GM19025 (cell line): ENCODE results near the gene TNFAIP8L2.

Experiments used
- ATAC-seq: cut with Tn5 transposase; IDR thresholded peaks from one replicate; pipeline ENCODE4 v1.9.1; 2021; ENCODE audit warnings: mild to moderate bottlenecking, low read depth, moderate library complexity; ENCODE audit not compliant: unreplicated experiment

The TNFAIP8L2 gene

DNA sequence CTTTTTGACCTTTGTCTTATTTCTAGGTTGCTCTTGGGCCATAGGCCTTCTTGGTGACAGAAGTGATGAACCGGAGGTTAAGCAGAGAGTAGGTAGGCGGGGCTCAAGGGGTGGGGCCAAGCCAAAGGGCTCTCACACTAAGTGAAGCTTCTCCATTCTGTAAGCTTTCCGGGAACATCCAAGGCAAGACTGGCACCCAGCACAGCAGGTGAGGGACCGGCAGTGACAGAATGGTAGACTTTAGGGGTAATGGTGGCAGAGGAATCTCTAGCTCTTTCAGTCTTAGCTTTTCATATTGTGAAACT, at the start of gene TNFAIP8L2:
Gene TNFAIP8L2 (plus strand): TSS at position 135 of the 305 bp plus-strand sequence. CDS start 2,049 bp downstream, outside the sequence.
- peak; percentile 49 for ATAC-seq

DNA sequence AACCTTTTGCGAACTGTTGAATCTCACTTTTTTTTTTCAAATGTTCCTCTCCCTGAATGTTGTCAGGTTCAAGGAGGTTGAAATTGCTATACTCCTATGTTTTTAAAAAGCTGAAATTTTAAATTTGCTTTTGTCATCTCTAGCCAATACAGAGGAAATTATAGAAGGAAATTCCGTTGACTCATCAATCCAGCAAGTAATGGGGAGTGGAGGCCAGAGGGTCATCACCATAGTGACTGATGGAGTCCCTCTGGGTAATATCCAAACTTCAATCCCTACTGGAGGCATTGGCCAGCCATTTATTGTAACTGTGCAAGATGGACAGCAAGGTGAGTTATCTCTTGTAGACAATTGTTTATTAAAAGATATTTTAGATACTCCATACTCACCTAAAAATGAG, 49.6 kb upstream of the TNFAIP8L2 start:
- no peak for ATAC-seq

DNA sequence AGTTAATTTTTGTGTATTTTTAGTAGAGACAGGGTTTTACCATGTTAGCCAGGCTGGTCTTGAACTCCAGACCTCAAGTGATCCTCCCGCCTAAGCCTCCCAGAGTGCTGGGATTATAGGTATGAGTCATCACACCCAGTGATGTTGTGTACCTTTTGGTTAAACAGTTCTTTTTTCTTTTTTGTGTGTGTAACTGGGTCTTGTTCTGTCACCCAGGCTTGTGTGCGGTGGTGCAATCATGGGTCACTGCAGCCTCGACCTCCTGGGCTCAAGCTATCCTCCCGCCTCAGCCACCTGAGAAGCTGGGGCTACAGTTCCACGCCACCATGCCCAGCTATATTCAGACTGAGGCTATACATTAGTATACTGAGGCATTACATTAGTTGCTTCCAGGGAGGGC, 48.1 kb upstream of the TNFAIP8L2 start:
- no peak for ATAC-seq

DNA sequence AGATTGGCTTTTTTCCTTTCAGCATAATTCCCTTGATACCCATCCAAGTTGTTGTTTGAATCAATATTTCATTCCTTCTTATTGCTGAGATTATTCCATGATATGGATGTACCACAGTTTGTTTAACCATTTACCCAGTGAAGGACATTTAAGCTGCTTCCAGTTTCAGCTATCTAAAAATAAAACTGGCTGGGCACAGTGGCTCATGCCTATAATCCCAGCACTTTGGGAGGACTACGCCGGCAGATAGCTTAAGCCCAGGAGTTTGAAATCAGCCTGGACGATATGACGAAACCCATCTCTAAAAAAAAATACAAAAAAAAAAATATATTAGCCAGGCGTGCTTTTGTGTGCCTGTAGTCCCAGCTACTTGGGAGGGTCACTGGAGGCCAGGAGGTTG, 42.6 kb upstream of the TNFAIP8L2 start:
- ATAC-seq = no peak

DNA sequence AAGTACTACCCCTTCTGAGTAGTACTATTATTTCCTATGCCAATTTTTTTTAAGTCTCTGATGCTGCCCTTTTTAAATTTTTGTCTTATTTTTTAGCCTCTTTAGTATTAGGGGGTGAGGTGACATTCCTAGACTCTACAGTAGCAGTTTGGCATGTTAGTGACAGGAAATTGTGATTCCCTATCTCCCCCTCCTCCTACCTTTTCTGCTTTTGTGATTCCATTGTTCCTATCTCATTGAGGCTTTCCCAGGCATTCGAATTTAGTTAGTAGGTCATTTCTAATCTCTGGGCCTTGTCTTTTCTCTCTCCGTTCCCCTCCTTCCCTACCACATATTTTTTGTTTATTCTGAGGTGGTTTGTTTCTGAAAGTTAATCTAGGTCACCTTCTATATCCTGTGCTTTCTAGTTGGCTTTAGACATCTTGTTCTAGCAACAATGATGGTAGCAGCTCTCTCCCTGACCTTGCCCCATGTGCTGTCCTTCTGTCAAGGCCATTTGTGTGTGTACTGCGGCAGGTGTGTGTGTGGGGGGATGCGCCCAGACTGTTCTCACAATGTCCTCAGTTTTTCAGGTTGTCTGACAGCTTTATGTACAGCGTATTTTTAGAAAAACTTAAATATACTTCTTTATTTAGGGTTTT, 31.6 kb upstream of the TNFAIP8L2 start:
- no peak for ATAC-seq

DNA sequence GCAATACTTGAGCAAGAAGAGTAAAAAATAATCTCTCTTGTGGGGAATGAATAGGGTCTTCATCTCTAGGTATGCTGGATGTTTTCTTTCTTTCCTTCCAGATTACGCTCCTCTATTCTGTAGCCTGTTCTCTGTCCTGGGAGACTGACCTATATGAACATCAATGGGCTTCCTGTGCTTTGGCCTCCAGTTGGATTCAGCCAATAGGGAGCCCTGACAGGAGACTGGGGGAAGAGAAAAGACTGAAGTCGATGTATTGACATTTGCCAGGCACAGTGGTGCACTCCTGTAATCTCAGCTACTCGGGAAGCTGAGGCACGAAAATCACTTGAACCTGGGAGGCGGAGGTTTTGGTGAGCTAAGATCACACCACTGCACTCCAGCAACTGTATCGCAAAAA, 27.6 kb upstream of the TNFAIP8L2 start:
- no peak for ATAC-seq

DNA sequence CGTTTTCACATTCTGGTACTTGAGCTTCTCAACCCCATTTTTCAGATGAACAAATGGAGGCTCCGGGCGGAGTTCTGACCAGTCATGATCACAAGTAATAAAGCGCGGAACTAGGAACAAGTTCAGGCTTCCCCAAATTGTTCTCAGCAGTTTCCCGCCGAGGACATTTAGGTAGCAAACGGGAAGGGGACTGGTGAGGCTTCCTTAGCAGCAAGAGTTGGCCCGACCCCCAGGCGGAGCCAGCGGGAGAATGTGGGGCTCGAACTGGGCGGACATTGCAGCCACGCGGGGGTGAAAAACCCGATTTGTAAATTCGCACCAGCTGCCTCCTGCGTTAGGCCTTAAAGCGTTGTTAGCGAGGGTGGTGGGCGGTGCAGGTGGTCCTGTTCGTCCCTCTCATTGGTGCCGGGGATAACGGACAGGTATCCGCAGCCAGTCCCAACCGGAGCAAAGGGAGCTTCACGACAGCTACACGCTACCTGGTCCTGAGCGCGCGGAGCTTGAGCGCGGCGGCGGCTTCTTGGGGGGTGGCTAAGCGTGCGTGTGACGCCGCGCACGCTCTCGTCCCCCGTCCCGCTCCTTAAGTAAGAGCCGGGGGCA, 25.4 kb upstream of the TNFAIP8L2 start:
- ATAC-seq = peak; percentile 66

DNA sequence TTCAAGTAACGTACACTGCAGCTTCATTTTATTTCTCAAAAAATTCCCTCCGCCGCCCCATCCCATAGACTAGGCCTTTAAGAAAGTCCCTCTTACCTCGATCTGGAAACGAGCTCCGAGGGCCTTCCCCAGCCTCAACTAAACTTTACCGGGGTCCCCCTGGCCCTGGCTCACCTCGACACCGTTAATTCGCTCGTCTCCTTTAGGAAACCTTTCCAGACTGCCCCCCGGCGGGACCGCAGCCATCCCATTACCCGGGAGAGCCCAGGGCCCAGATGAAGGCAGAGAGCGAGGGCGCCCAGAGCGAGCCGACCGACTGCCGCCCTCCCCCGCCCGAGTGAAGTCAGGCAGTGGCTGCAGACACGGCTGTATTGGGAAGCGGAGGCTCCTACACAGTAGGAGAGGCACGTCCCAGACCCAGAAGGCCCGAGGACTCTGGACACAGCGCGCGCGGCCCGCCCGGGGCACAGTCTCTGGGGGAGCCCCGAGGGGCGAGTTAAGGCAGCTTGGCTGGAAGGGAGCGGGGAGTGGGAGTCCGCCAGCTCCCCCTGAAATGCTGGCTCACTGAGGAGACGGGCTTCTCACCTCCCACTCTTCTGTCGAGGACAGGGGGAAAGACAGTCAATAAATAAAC, 24.6 kb upstream of the TNFAIP8L2 start:
- ATAC-seq = no peak

DNA sequence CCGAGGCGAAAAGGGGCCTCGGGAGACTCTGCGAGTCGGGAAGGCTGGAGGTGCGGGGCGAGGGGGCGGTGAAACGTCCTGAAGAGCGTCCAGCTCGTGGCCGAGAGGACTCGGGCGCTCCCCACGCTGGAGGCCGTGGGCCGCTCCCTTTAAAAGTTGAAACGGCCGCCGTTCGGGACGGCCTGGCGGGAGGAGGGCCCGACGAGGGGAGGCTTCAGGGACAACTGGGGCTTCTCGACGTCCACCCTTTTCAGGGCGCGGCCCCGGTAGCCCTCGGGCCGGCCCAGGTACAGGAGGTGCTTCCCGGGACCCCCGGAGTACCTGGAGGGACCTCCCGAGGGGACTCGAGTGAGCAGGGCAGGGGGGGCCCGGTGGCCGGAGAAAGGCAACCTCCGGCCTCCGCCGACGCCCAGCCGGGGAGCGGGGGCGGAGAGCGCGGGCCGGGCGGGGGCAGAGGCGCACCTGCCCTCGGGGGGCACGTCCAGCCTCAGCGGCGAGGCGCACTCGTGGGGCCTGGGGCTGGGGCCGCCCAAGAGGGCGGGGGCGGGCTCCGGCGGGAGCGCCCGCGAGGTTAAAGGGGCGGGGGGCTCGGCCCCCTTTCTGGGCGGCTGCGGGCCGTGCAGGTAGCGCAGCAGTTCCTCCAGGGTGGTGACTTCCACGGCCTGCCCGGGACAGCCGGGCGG, 24.0 kb upstream of the TNFAIP8L2 start:
- ATAC-seq = no peak

DNA sequence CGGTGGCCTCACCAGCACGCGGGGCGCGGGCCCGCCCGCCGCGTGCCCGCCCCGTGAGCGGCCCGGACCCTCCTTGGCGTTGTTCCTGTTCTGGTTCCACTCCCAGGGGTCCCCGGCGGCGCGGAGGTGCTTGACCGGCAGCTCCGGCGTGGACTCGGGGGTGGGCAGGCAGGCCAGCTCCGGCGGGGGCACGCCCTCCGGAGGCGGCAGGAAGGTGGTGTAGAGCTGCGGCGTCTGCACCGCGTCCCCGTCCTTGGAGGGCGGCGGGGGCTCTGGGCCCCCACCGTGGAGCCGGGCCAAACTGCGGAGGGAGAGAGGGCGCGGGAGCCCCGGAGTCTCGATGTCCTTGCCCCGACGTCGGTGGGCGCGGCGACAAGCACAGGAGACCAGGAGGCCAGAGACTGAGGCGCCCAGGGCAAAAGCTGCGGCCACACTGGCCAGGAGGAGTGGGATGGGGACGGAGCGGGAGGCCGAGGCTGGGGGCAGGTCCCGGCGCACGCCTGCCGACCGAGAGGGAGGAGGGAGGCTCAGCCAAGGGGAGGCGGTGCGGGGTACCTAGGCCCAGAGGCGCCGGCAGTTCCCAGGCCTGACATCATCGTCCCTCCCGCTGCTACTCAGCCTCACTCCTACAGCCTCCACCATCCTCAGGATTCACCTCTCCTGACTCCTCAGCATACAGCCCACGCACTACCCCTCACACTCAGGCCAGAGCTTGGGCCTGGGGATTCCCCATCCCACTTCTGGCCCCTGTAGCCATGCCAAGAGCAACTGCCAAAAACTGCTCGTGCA, 23.2 kb upstream of the TNFAIP8L2 start:
- no peak for ATAC-seq

DNA sequence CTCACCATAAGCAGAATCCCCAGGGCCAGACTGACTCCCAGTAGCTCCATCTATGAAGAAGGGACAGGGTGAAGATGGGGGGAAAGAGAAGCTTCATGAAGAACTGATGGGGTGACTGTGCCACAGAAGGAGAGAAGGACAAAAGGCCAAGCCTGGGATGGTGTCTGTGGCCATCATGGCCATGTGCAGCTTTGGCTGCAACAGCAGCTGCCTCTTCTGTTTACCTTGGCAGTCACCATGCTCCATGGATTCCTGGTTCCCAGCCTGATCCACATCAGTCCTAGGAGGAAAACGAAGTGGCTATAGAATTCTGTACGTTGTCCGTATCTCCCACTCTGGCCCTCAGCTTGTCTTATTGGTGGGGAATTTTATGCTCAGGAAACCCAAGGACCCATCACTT, 22.1 kb upstream of the TNFAIP8L2 start:
- ATAC-seq = no peak

DNA sequence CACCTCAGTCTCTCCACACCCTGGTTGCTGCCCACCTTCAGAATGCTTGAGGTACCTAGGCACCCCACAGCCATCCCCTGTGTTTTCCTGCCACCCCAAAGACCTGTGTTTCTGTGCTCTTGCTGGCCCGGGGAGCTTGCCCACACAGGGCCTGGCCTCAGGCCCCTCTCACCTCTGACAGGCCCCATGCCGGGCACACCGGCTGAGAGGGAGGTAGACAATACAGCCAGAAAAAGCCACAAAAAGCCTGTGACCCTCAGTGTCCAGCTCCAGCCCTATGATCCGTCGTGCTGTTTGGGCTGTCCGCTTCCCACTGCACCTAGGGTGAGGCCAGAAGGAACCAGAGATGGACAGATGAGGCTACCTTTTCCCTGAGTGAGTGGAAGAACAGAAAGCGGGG, 21.5 kb upstream of the TNFAIP8L2 start:
- no peak for ATAC-seq

DNA sequence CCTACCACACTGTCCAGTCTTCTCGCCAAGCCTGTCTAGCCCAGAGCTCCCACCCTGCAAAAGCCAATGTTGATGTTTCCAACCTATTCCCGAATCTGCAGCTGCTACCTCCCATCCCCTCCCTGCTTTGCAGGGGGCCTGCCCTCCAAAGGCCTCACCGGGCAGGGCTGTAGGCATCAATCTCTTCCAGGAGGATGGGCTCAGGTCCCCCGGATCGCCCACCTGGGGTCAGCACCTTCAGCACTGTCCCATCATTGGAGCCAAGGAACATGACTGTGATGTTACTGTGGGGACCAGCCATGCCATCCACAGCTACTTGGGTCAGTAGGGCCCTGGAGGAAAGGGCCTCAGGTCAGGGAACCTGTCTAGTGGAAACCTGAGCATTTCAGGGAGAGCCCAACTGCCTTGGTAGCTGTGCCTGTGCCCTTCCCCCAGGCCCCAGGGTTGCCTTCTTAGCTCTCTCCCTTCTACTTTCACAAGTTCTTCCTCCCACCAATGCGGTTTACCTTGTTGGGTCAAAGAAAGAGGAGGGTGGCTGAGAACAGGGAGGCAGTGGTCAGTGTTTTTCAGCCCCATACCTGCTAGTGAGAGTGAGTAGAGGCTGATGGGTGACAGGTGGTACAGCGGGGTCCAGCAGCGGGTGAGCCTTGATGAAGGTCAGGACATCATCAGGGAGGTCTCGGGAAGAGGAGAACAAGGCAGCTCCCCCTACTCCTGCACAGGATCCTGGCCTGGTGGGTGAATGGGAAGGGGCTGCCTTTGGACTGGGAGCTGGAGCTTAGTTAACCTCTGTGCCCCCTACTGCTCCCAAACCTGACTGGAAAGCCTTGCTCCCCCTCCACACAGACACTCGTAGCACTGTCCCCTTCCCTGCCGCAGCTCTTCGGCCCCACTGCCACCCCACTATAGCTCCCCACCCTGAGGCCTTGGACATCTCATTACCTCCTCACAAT, 20.7 kb upstream of the TNFAIP8L2 start:
- no peak for ATAC-seq

DNA sequence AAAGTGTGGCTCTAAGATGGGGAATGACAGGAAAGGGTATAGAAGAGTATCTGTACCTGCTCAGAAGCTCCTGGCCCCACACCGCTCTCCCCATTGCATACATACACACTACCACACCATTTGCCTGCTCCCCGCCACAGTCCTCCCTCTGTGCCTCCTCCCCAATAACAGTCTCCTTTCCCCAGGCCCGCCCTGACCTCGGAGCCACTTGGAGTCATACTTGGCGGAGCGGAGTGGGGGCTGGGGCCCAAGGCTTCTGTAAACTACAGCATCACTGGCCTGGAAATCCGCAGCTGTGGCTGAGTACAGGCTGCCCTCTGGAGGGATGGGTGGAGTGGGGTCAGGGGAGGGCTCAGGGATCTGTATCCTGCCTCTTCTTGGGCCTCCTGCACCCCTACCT, 18.7 kb upstream of the TNFAIP8L2 start:
- ATAC-seq = no peak

DNA sequence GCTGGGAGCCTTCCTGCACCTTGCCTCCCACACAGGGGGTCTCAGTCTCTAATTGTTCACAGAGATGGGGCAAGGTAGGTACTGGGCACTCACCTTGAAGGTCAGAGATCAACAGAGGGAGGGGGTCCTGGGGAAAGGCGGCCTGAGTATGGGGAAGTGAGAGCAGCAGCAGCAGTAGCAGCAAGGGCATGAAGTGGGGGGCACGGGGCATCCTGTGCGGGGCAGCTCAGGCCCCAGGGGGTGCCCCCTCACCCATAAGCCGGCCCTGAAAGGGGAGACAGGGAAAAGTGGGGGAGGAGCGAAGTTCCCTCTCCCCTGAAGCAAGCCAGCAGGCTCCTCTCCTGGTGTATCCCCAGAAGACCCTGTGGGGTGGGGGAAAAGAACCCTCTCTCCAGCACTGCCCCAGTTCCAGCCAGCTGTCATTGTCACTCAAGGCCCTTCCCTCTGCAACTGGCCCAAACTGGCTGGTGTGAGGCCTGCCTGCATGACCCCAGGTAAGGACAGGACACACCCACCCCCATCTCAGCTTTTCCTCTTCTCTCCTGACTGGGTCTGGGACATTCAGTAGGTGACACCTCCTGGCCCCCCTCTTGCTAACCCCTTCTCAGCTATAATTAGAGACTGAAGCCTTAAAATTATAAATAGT, 13.9 kb upstream of the TNFAIP8L2 start:
- no peak for ATAC-seq

DNA sequence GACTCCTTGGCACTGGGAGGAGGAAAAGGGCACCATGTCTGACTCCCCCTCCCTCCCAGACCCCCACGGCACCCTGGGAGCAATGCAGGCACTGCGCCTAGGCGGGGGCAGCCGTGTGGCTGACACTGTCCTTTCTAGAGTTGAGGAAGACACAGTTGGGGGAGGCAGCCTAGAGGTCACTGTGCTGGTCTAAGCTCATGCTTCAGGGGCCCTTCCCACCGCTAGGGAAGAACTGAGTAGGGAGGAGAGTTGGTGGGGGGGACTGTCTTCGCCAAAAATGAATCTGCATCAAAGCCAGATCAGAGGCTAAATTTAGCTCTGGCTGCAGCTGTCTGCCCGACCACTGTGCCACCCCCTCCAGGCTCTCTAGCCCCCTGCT, 13.4 kb upstream of the TNFAIP8L2 start:
- ATAC-seq = no peak

DNA sequence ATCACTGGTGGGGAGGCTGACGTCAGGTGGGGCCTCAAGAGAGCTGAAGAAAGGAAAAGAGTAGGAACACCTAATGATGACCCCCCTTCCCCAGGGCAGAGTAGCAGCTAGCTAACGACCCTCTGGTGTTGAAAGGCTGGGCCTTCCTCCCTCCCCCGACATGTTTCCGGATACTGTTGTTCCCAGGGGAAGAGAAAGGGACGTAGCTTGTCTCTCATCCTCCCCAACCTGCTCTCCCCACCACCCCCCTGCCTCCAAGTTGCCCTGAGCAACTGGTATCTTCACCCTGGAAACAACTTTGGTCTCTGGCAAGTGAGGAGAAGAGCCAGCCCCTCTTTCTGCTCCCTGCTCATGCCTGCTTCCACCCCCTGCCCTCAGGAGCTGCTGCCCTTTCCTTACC, 12.5 kb upstream of the TNFAIP8L2 start:
- no peak for ATAC-seq

DNA sequence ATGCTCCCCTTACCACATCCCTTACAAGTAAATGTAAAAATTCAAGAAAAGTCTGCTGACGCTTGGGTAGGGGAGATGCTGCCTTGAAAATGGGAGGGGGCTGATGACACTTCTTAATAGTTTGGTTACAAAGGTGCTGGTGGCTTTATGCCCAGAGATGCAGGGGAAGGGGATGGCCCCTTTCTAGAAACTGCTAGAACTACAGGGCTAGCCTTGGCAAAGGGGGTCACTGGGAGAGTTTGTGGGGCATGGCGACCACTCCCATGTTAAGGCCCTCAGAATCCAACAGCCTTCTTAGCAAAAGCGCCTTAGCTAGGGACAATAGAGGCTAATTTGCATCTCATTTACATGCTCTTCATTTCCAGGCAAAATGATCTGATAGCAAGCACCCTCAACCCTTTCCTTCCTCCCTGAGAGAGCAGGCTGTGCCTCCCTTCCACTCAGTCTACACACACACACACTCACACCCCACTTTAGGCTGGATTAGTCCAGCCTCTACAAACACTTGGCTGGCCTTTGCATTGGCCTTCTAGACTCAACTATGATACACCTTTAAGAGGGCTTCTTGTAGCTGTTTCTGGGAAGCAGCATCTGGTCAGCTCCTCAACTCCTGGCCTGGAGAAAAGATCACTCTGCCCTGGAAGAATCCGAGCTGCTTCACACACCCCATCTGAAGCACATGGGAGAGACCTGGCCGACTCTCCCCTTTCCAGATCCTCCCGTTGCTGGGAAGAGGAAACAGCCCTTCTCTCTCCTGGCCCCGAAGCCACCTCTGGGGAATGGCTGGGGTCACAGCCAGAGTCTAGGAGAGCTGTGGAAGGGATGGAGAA, 11.8 kb upstream of the TNFAIP8L2 start:
- ATAC-seq = no peak
